ENCODE measurements around the gene GIGYF2. TPM values are rescaled to one million over a fixed set of nuclear protein-coding genes. Genes with fewer than 3 reads are reported as not detected.

GIGYF2 gene
- total RNA-seq, 2 experiments from 2014 or later, result 57.2 to 63.8 TPM

DNA sequence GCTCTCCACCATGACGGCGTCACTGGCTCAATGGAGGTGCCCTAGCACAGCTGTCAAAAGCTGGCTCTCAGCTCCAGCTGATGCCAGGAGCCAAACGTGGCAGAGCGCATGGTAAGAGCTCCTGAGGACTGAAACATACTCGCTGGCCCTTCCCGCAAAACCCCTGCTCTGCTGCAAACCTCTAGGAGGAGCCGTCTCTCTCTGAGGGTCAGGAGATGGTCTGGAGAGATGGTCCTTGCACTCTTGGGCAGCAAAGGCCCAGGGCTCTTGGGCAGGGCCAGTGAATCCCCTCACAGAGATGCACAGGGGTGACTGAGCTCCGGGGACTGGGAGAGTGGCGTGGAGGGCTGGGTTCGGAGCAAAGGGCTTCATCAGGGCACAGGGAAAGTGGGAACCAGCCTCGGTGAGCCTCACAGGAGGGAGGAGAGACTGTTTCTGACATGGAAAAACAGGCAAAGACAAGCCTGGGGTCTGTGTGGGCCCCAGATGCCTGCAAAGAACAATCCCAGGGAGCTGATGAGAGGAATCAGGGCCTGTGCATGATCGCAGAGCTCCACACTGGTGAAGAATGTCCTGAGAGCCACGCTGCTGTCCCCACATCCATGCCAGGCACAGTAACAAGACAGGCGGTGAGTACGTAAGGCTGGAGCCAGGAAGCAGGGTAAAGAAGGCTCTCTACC lies 190.2 kb downstream of the GIGYF2 start:
- no peak for ATAC-seq
- H3K4me3 Mint-ChIP-seq, result no peak overlapping the region
- H3K27me3 Mint-ChIP-seq, result no peaks in the 10 kb centered on the region
- no peak overlapping the region for H3K27ac Mint-ChIP-seq
- no peak for DNase-seq
- CTCF ChIA-PET, result no interaction called here
- H3K4me1 Mint-ChIP-seq, result no peaks in the 10 kb centered on the region
- no peaks in the 10 kb centered on the region for H3K9me3 Mint-ChIP-seq (ENCODE audit: low read depth)
- H3K36me3 Mint-ChIP-seq, result no peaks in the 10 kb centered on the region

- no peaks in the 10 kb centered on the region for H3K9me3 Mint-ChIP-seq (ENCODE audit: low read depth)
- DNase-seq, result no peak
- H3K27ac Mint-ChIP-seq, result no peak overlapping the region
- no peak overlapping the region for H3K4me3 Mint-ChIP-seq
- no peaks in the 10 kb centered on the region for H3K4me1 Mint-ChIP-seq
- H3K36me3 Mint-ChIP-seq, result no peaks in the 10 kb centered on the region
- CTCF ChIA-PET, result no interaction called here
- ATAC-seq, result no peak
- no peaks in the 10 kb centered on the region for H3K27me3 Mint-ChIP-seq
Observed at GRCh38 chr2:232888099-232888836, 191.1 kb downstream of the GIGYF2 start.

GRCh38 chr2:232888839-232889529 lies 191.9 kb downstream of the GIGYF2 start:
- H3K36me3 Mint-ChIP-seq, result no peaks in the 10 kb centered on the region

GRCh38 chr2:232889876-232890401 lies 192.8 kb downstream of the GIGYF2 start:
- Mint-ChIP-seq H3K36me3 (no peaks in the 10 kb centered on the region), H3K9me3 (ENCODE audit: low read depth) (no peaks in the 10 kb centered on the region), H3K4me1 (no peaks in the 10 kb centered on the region), H3K27ac (no peak overlapping the region), H3K27me3 (no peaks in the 10 kb centered on the region), H3K4me3 (no peak overlapping the region)
- CTCF ChIA-PET, result no interaction called here
- DNase-seq (no peak), ATAC-seq (no peak)

More at GRCh38 chr2:232888839-232889529, 191.9 kb downstream of the GIGYF2 start:
- no peak for DNase-seq
- H3K4me1 Mint-ChIP-seq, result no peaks in the 10 kb centered on the region
- ATAC-seq, result no peak
- no peak overlapping the region for H3K4me3 Mint-ChIP-seq
- H3K27ac Mint-ChIP-seq, result no peak overlapping the region
- CTCF ChIA-PET, result no interaction called here
- H3K9me3 Mint-ChIP-seq (ENCODE audit: low read depth), result no peaks in the 10 kb centered on the region
- H3K27me3 Mint-ChIP-seq, result no peaks in the 10 kb centered on the region

DNA sequence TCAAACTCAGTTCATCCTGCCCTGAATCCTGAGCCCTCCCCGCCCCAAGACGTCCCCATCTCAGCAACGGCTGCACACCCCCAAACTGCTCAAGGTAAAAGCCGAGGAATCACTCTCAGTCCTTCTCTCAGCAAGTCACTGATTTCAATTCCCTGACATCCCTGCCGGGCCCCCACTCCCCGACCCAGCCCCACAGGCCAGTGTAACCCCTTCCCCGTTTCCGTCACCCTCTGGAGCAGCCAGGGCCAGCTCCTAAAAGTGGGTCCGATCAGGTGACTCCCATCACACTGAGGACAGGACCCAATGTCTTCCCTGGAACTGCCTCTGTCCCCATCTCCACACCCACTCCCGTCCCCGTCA lies 193.4 kb downstream of the GIGYF2 start:
- CTCF ChIA-PET, result no interaction called here
- no peak for ATAC-seq
- Mint-ChIP-seq H3K27me3 (no peaks in the 10 kb centered on the region), H3K4me1 (no peaks in the 10 kb centered on the region), H3K27ac (no peak overlapping the region), H3K36me3 (no peaks in the 10 kb centered on the region), H3K9me3 (ENCODE audit: low read depth) (no peaks in the 10 kb centered on the region), H3K4me3 (no peak overlapping the region)
- DNase-seq, result no peak

- Mint-ChIP-seq H3K4me3 (no peak overlapping the region), H3K9me3 (ENCODE audit: low read depth) (no peaks in the 10 kb centered on the region), H3K36me3 (no peaks in the 10 kb centered on the region), H3K27me3 (no peaks in the 10 kb centered on the region), H3K4me1 (no peaks in the 10 kb centered on the region), H3K27ac (no peak overlapping the region)
- CTCF ChIA-PET, result no interaction called here
- no peak for DNase-seq
- no peak for ATAC-seq
Observed at GRCh38 chr2:232890896-232891601, 193.9 kb downstream of the GIGYF2 start.

GRCh38 chr2:232891621-232892071 lies 194.5 kb downstream of the GIGYF2 start:
- Mint-ChIP-seq H3K4me1 (no peaks in the 10 kb centered on the region), H3K27ac (no peak overlapping the region), H3K27me3 (no peaks in the 10 kb centered on the region), H3K4me3 (no peak overlapping the region), H3K36me3 (no peaks in the 10 kb centered on the region), H3K9me3 (ENCODE audit: low read depth) (no peaks in the 10 kb centered on the region)
- CTCF ChIA-PET, result no interaction called here
- DNase-seq (no peak), ATAC-seq (no peak)

DNA sequence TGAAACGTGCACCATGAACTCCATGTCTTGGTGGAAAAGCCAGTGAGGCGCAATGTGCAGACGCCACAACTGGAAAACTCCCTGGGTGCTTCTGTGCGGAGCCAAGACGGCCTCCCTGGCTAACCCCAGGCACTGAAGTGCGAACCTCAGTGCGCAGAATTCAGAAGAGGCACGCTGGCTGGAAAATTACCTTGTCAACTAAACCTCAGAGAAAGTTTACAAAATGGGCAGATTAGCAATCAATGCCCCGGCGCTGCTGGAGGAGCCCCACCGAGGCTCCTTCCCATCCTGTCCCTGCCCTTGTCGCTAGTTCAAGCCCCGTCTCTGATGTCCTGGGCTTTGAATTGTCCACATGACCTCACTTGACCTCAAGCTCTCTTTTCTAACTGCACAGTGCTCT lies 195.1 kb downstream of the GIGYF2 start:
- Mint-ChIP-seq H3K27me3 (no peaks in the 10 kb centered on the region), H3K36me3 (no peaks in the 10 kb centered on the region), H3K4me3 (no peak overlapping the region), H3K27ac (no peak overlapping the region), H3K4me1 (no peaks in the 10 kb centered on the region), H3K9me3 (ENCODE audit: low read depth) (no peaks in the 10 kb centered on the region)
- no peak for DNase-seq
- CTCF ChIA-PET, result no interaction called here
- no peak for ATAC-seq

GRCh38 chr2:232892843-232893242 lies 195.7 kb downstream of the GIGYF2 start:
- ATAC-seq, result no peak
- no peaks in the 10 kb centered on the region for H3K4me1 Mint-ChIP-seq

DNA sequence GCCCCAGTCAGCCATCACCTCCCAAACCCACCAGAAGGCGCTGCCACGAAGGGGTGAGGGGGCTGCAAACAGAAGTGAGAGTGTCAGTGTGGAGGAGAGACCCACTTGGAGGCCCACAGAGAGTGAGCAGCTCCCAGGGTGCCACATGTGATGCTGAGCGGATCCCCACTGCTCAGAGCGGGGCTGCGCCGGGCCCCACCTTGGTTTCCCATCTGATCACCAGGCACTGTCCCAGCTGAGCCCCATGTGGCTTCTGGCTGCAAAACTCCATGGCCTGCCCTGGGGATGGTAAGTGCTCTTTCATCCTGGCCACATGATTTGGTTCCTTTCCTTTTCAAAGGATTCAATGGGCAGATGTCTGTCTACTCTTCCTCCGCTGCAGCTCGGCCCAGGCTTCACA lies 196.7 kb downstream of the GIGYF2 start:
- Mint-ChIP-seq H3K27ac (no peak overlapping the region), H3K27me3 (no peaks in the 10 kb centered on the region), H3K4me1 (no peaks in the 10 kb centered on the region), H3K4me3 (no peak overlapping the region), H3K9me3 (ENCODE audit: low read depth) (no peaks in the 10 kb centered on the region), H3K36me3 (no peaks in the 10 kb centered on the region)
- DNase-seq (no peak), ATAC-seq (no peak)
- CTCF ChIA-PET, result no interaction called here

More at GRCh38 chr2:232892843-232893242, 195.7 kb downstream of the GIGYF2 start:
- no peaks in the 10 kb centered on the region for H3K9me3 Mint-ChIP-seq (ENCODE audit: low read depth)
- no peaks in the 10 kb centered on the region for H3K27me3 Mint-ChIP-seq
- H3K27ac Mint-ChIP-seq, result no peak overlapping the region
- H3K4me3 Mint-ChIP-seq, result no peak overlapping the region
- CTCF ChIA-PET, result no interaction called here
- no peaks in the 10 kb centered on the region for H3K36me3 Mint-ChIP-seq
- no peak for DNase-seq

- no peak overlapping the region for H3K27ac Mint-ChIP-seq
- CTCF ChIA-PET, result no interaction called here
- no peaks in the 10 kb centered on the region for H3K36me3 Mint-ChIP-seq
- no peak overlapping the region for H3K4me3 Mint-ChIP-seq
- DNase-seq, result no peak
- no peak for ATAC-seq
- no peaks in the 10 kb centered on the region for H3K4me1 Mint-ChIP-seq
- H3K27me3 Mint-ChIP-seq, result no peaks in the 10 kb centered on the region
- no peaks in the 10 kb centered on the region for H3K9me3 Mint-ChIP-seq (ENCODE audit: low read depth)
Observed at GRCh38 chr2:232894251-232894650, 197.1 kb downstream of the GIGYF2 start.

GRCh38 chr2:232894746-232895145 lies 197.6 kb downstream of the GIGYF2 start:
- no peak overlapping the region for H3K4me3 Mint-ChIP-seq
- no peak overlapping the region for H3K27ac Mint-ChIP-seq

GRCh38 chr2:232896111-232896510 lies 199.0 kb downstream of the GIGYF2 start:
- Mint-ChIP-seq H3K36me3 (no peaks in the 10 kb centered on the region), H3K9me3 (ENCODE audit: low read depth) (no peaks in the 10 kb centered on the region), H3K4me1 (no peaks in the 10 kb centered on the region), H3K4me3 (no peak overlapping the region), H3K27me3 (no peaks in the 10 kb centered on the region), H3K27ac (no peak overlapping the region)
- DNase-seq (no peak), ATAC-seq (no peak)
- CTCF ChIA-PET, result no interaction called here

More at GRCh38 chr2:232894746-232895145, 197.6 kb downstream of the GIGYF2 start:
- Mint-ChIP-seq H3K36me3 (no peaks in the 10 kb centered on the region), H3K27me3 (no peaks in the 10 kb centered on the region), H3K9me3 (ENCODE audit: low read depth) (no peaks in the 10 kb centered on the region), H3K4me1 (no peaks in the 10 kb centered on the region)
- ATAC-seq (no peak), DNase-seq (no peak)
- CTCF ChIA-PET, result no interaction called here

All from activated CD8-positive, alpha-beta memory T cell treated with anti-CD3 and anti-CD28 coated beads, Interleukin-2, amount 10 ng/mL, durations not matched to agents 7 days and 5 days (primary cell).